Testis (tissue), 2 donors: Measurements from ENCODE around the gene FRS3.

Experiments
- CTCF ChIP-seq, 3 experiments: fragments of 450-650 bp in 2 of 3; fragments of 200-600 bp in 1 of 3; sonication (generic) in 1 of 3; IDR thresholded peaks; one replicate each; pipeline ENCODE4 v1.5.1; 2016 to 2019; ENCODE audit warnings: antibody characterized with exemption in 3 of 3, mild to moderate bottlenecking in 2 of 3, moderate library complexity in 1 of 3
- POLR2A ChIP-seq: fragments of 450-650 bp; IDR thresholded peaks from one replicate; pipeline ENCODE4 v1.6.1; 2017; ENCODE audit warnings: antibody characterized with exemption, mild to moderate bottlenecking, moderate library complexity

GRCh38 chr6:41720262-41720620 is 59.5 kb downstream of the FRS3 start:
- no peak for TF ChIP-seq CTCF (IDR thresholded peaks at IDR 0.05)
- TF ChIP-seq POLR2A = no peak
